VCaP (cell line): ENCODE results near the gene MYOF.

Source experiments
- H3K27ac ChIP-seq: fragments of 450-650 bp; 2 replicates; pipeline ENCODE4 v1.5.1; 2017
- CTCF ChIP-seq: fragments of 450-650 bp; conservative IDR thresholded peaks from 2 replicates; pipeline ENCODE4 v1.5.1; 2017; ENCODE audit warnings: mild to moderate bottlenecking, moderate library complexity

MYOF gene

GRCh38 chr10:93436591-93437085 lies 45.5 kb downstream of the MYOF start:
- TF ChIP-seq CTCF: no peak
- H3K27ac ChIP-seq: no peak overlapping the region

GRCh38 chr10:93435621-93436397 lies 46.3 kb downstream of the MYOF start:
- no peak overlapping the region for H3K27ac ChIP-seq
- TF ChIP-seq CTCF: no peak

GRCh38 chr10:93434991-93435491 lies 47.1 kb downstream of the MYOF start:
- no peak for TF ChIP-seq CTCF
- no peak overlapping the region for H3K27ac ChIP-seq

GRCh38 chr10:93431361-93431760 lies 50.8 kb downstream of the MYOF start:
- TF ChIP-seq CTCF: no peak
- no peak overlapping the region for H3K27ac ChIP-seq

- H3K27ac ChIP-seq: no peak overlapping the region
- TF ChIP-seq CTCF: no peak
Observed at GRCh38 chr10:93425861-93426260, 56.3 kb downstream of the MYOF start.

GRCh38 chr10:93422118-93422517 lies 60.0 kb downstream of the MYOF start:
- TF ChIP-seq CTCF: no peak
- H3K27ac ChIP-seq: no peak overlapping the region

- no peak overlapping the region for H3K27ac ChIP-seq
- no peak for TF ChIP-seq CTCF
Observed at GRCh38 chr10:93420944-93421825, 60.9 kb downstream of the MYOF start.
